Colonic mucosa (tissue), 4 donors: ENCODE results near the gene SOX6. TPM values are rescaled to one million over a fixed set of nuclear protein-coding genes. Genes with fewer than 3 reads are reported as not detected.

Experiments
- DNase-seq: peaks from one replicate; pipeline ENCODE4 v3.0.0-alpha.2; 2020
- H3K27ac ChIP-seq: fragments of 200-600 bp; one replicate; pipeline ENCODE4 v1.8.0; 2021
- H3K27me3 ChIP-seq: fragments of 200-600 bp; one replicate; pipeline ENCODE4 v1.8.0; 2021
- H3K36me3 ChIP-seq: fragments of 200-600 bp; one replicate; pipeline ENCODE4 v1.8.0; 2021
- H3K4me1 ChIP-seq: fragments of 200-600 bp; one replicate; pipeline ENCODE4 v1.8.0; 2021; ENCODE audit warnings: mild to moderate bottlenecking
- H3K4me3 ChIP-seq: fragments of 200-600 bp; one replicate; pipeline ENCODE4 v1.8.0; 2021
- H3K9ac ChIP-seq, 2 donors: one replicate each; pipeline ENCODE4 v1.7.0; 2013; ENCODE audit warnings: control low read depth in 2 of 2, low read depth in 2 of 2, low read length in 2 of 2
- H3K9me3 ChIP-seq: fragments of 200-600 bp; one replicate; pipeline ENCODE4 v1.8.0; 2021
- intact Hi-C: fragments of 100-400 bp; cut with DNase I; formaldehyde crosslinking; loops from one replicate; pipeline ENCODE4 v1.14.1; 2022
- total RNA-seq, 2 donors: library from RNA; stranded (reverse); fragmentation: NEBNext Ultra II Directional in 1 of 2; extraction: Animal tissue kit (Norgen Biotek cat#: 25700) in 1 of 2; gene quantifications; one replicate each; pipeline ENCODE4 v1.2.1, GENCODE V29; 2021
- TF ChIP-seq, protein P1 (sequence below): fragments of 200-600 bp; IDR thresholded peaks from one replicate; pipeline ENCODE4 v1.8.0; 2022; ENCODE audit warnings: antibody characterized with exemption, mild to moderate bottlenecking
- donor health status: healthy.
- donor health status: DM: no; HTN: no; CAD: no.
- donor health status: DM: no; HTN: no; CAD: no.

SOX6 gene
- total RNA-seq, 2 donors from 2014 or later = 2.1 to 3.0 TPM

DNA sequence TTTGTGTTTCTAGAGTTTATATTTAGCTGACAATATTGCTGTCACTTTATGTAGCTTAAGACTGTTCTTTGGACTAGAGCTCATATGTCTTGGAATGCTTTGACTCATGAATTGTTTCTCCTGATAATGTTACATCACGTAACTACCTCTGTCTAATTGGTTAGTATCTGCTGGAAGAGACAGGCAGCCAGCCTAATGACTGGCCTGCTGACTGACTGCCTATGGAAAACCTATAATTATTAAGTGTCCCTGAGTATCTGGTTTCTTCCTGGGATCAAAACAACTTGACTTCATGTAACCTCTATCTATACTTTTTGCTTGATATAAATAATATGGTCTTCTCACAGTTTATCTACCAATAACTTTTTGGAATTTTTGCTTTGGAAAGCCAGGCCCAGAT is 9.4 kb downstream of the SOX6 start:
- H3K36me3 ChIP-seq = no peaks in the 10 kb centered on the region
- no peaks in the 10 kb centered on the region for H3K9me3 ChIP-seq
- H3K27ac ChIP-seq = no peak overlapping the region
- intact Hi-C loops = no loop called here
- H3K4me1 ChIP-seq = no peaks in the 10 kb centered on the region
- no peaks in the 10 kb centered on the region for H3K27me3 ChIP-seq
- no peak overlapping the region for H3K4me3 ChIP-seq
- no peak for DNase-seq
- TF ChIP-seq, protein P1, sequence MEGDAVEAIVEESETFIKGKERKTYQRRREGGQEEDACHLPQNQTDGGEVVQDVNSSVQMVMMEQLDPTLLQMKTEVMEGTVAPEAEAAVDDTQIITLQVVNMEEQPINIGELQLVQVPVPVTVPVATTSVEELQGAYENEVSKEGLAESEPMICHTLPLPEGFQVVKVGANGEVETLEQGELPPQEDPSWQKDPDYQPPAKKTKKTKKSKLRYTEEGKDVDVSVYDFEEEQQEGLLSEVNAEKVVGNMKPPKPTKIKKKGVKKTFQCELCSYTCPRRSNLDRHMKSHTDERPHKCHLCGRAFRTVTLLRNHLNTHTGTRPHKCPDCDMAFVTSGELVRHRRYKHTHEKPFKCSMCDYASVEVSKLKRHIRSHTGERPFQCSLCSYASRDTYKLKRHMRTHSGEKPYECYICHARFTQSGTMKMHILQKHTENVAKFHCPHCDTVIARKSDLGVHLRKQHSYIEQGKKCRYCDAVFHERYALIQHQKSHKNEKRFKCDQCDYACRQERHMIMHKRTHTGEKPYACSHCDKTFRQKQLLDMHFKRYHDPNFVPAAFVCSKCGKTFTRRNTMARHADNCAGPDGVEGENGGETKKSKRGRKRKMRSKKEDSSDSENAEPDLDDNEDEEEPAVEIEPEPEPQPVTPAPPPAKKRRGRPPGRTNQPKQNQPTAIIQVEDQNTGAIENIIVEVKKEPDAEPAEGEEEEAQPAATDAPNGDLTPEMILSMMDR = no peak
- no peak overlapping the region for H3K9ac ChIP-seq

DNA sequence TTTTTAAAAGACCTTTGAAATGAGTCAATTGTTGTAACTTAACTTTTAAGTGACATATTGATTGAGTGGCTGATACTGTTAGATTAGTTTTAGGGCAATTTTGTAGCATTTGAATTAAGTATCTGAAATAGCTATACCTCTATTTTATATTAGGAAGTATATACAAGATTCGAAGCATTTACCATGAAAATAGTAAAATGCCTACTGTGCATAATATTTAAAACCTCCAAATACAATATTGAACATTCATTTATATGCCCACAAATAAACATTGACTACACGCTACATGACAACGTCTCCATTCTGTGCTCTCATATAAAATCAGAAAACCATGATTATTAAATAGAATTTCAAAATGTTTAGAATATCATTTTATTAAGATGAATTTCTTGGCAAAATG is 14.5 kb downstream of the SOX6 start:
- no peaks in the 10 kb centered on the region for H3K27me3 ChIP-seq
- intact Hi-C loops = no loop called here
- no peaks in the 10 kb centered on the region for H3K4me1 ChIP-seq
- H3K9me3 ChIP-seq = no peaks in the 10 kb centered on the region
- H3K36me3 ChIP-seq = no peaks in the 10 kb centered on the region
- TF ChIP-seq, protein P1 = no peak
- no peak for DNase-seq
- no peak overlapping the region for H3K4me3 ChIP-seq
- H3K9ac ChIP-seq = no peak overlapping the region
- H3K27ac ChIP-seq = no peak overlapping the region

DNA sequence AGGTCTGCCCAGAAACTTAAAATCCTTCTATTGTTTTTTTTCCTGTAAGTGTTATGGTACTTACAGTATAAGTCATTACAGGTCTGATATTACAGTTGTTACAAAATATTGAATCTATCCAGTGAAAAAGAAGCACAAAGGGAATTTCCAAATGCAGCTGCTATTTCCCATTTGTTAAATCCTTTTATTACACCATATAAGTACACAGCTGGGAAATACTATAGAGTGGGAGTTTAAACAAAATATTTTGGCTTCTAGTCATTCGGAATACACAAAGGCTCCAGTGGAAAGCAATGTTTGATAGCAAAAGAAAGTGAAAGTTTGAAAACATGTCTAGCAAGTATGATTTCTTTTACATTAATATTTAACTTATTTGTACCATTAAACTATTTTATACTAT is 18.0 kb downstream of the SOX6 start:
- no peak for DNase-seq
- Histone ChIP-seq H3K4me1 (no peaks in the 10 kb centered on the region), H3K9ac (no peak overlapping the region), H3K9me3 (no peaks in the 10 kb centered on the region), H3K4me3 (no peak overlapping the region), H3K27me3 (no peaks in the 10 kb centered on the region), H3K36me3 (no peaks in the 10 kb centered on the region), H3K27ac (no peak overlapping the region)
- intact Hi-C loops = no loop called here
- TF ChIP-seq, protein P1 = no peak

DNA sequence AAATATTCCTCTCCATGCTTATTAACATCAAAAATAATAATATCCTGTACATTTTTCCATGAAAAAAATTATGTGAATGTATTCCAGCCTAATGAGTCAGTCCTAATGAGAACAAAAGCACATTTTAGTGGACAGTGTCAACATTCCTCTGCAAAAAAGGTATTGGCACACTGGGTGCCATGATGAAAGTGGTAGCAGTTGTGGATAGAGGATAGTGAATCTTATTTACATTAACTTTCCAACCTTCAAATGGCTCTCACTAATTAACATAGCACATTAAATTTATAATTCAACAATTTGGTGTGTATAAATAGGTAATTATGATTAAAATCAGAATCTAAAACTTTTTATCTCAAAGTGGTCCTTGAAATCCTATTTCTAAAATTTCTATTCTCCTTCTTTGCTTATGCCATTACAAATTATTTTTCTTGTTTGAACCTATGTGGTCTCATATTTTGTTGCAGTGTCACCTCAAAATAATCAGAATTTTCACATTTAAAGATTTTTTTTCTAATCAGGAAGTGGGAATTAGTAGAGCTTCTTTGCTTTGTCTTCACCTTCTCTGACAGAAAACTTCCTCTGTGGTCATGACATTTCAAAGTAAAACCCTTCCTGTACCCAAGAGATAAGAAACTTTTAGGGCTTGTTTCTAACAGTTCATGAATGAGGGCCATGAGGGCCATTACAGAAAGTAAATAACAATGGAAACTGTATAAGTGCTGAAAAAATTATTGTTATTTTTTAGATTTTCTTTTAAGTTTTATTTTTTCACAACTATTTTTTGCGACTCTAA is 18.7 kb downstream of the SOX6 start:
- Histone ChIP-seq H3K9ac (no peak overlapping the region), H3K4me3 (no peak overlapping the region), H3K36me3 (no peaks in the 10 kb centered on the region), H3K9me3 (no peaks in the 10 kb centered on the region), H3K27me3 (no peaks in the 10 kb centered on the region), H3K4me1 (no peaks in the 10 kb centered on the region), H3K27ac (no peak overlapping the region)
- TF ChIP-seq, protein P1 = no peak
- intact Hi-C loops = no loop called here
- no peak for DNase-seq

DNA sequence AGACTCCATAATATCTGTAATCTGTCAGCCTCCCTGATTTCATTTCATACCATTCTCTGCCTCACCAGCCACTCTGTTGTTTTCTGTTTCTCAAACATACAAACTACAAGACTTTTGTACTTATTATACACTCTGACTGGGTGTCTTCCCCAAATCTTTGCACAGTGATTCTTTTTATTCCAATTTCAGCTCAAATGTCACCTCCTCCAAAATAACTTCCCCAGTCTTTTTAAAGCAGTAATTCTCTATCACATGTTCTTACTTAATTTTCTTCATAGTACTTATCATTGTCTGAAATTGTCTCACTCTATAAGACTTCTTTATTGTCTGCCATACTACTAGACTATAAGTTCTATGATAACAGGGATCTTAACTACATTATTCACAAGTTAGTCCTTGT is 19.6 kb downstream of the SOX6 start:
- intact Hi-C loops = no loop called here

More for the DNA sequence above, 19.6 kb downstream of the SOX6 start:
- Histone ChIP-seq H3K4me1 (no peaks in the 10 kb centered on the region), H3K27ac (peak overlapping the region; percentile 63), H3K27me3 (no peaks in the 10 kb centered on the region), H3K4me3 (no peak overlapping the region), H3K9ac (no peak overlapping the region), H3K36me3 (no peaks in the 10 kb centered on the region), H3K9me3 (no peaks in the 10 kb centered on the region)
- DNase-seq = no peak
- TF ChIP-seq, protein P1 = no peak
